ENCODE results near the gene KRTAP5-5.
"Not testable (repeated sequence)": the region's sequence is repeated elsewhere in the genome, so short reads cannot be mapped to it uniquely, and the experiment has no call there.

The KRTAP5-5 gene, protein sequence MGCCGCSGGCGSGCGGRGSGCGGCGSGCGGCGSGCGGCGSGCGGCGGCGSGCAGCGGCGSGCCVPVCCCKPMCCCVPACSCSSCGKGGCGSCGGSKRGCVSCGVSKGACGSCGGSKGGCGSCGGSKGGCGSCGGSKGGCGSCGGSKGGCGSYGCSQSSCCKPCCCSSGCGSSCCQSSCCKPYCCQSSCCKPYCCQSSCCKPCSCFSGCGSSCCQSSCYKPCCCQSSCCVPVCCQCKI

DNA sequence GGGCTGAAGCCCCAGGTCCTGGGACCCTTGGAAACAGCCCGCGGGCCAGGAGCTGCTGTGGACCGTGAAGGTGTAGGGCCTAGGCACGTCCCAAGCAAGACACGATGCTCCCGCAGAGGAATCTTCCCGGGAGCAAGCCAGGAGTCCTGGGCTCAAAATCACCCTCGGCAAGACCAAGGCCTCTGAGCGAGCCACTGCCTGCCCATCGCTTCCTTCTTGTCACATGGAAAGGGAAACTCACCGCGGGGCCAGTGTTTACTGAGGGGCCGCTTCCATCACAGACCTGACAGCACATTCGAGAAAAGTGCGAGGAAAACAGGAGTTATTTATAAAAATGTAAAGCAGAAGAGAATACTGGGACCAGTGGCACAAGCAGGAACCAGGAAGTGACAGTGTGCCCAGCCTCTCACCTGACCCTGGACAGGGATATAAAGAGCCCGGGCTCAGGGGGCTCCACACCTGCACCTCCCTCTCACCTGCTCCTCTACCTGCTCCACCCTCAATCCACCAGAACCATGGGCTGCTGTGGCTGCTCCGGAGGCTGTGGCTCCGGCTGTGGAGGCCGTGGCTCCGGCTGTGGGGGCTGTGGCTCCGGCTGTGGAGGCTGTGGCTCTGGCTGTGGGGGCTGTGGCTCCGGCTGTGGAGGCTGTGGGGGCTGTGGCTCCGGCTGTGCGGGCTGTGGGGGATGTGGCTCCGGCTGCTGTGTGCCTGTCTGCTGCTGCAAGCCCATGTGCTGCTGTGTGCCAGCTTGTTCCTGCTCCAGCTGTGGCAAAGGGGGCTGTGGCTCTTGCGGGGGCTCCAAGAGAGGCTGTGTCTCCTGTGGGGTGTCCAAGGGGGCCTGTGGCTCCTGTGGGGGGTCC is at the start of gene KRTAP5-5:
Gene KRTAP5-5 (plus strand): TSS at position 450 of the 860 bp plus-strand sequence. CDS start 66 bp downstream, at position 516.
- no peak for DNase-seq

DNA sequence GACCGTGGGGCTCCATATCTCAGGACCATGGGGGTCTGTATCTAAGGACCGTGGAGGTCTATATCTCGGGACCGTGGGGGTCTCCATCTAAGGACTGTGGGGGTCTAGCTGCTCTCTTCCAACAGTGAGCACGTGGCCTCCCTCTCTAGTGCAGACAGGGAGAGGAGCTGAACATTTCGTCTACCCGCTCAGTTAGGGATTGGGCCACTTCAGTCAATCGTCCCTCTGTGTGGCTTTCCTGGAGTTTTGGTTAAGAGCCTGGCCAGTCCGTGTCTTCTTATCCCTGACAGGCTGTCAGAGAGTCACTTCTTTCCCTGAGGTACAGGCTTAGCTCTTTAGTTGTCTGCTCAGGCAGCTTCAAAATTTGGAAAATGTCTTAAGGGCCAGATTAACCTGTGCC is 47.6 kb upstream of the KRTAP5-5 start:
- no peak for DNase-seq

DNA sequence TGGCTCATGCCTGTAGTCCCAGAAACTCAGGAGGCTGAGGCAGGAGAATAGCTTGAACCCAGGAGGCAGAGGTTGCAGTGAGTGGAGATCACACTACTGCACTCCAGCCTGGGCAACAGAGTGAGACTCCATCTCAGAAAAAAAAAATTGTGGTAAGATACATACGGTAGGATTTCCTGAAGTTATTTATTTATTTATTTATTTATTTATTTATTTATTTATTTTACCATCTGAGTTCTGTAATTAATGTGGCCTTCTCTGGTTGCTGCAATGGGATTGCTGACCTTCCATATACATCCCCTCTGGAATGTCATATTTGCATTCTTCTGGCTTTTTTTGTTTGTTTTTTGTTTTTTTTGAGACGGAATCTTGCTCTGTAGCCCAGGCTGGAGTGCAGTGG is 46.7 kb upstream of the KRTAP5-5 start:
- not testable (repeated sequence) for DNase-seq

DNA sequence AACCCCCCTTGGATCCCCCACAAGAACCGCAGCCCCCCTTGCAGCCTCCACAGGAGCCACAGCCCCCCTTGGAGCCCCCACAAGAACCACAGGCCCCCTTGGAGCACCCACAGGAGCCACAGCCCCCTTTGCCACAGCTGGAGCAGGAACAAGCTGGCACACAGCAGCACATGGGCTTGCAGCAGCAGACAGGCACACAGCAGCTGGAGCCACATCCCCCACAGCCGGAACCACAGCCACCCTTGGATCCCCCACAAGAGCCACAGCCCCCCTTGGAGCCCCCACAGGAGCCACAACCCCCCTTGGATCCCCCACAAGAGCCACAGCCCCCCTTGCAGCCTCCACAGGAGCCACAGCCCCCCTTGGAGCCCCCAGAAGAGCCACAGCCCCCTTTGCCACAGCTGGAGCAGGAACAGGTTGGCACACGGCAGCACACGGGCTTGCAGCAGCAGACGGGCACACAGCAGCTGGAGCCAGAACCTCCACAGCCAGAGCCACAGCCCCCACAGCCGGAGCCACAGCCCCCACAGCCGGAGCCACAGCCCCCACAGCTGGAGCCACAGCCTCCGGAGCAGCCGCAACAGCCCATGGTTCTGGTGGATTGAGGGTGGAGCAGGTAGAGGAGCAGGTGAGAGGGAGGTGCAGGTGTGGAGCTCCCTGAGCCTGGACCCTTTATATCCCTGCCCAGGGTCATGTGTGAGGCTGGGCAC is 44.8 kb upstream of the KRTAP5-5 start, which contains the start of gene KRTAP5-1:
Gene KRTAP5-1 (minus strand): TSS at position 623 of the 710 bp plus-strand sequence. CDS start 34 bp downstream, at position 589.
- DNase-seq: not testable (repeated sequence)

DNA sequence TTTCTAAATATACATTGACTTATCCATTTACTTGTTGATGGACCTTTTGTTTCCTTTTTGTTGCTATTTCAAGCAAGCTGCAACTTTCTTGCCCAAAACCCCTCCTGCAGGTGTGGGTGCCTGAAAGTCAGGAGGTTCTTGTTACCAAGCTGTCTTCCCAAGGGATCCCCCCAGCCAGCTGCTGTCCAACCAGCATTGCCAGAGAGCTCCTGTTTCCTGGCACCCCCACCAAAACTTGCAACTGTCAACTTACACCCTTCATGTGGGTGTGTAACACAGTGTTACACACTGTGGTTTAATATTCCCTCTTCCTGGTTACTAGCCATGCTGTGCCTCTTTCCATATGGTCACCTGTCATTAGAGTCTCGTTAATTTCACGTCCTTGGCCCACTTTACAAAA is 42.9 kb upstream of the KRTAP5-5 start:
- no peak for DNase-seq

DNA sequence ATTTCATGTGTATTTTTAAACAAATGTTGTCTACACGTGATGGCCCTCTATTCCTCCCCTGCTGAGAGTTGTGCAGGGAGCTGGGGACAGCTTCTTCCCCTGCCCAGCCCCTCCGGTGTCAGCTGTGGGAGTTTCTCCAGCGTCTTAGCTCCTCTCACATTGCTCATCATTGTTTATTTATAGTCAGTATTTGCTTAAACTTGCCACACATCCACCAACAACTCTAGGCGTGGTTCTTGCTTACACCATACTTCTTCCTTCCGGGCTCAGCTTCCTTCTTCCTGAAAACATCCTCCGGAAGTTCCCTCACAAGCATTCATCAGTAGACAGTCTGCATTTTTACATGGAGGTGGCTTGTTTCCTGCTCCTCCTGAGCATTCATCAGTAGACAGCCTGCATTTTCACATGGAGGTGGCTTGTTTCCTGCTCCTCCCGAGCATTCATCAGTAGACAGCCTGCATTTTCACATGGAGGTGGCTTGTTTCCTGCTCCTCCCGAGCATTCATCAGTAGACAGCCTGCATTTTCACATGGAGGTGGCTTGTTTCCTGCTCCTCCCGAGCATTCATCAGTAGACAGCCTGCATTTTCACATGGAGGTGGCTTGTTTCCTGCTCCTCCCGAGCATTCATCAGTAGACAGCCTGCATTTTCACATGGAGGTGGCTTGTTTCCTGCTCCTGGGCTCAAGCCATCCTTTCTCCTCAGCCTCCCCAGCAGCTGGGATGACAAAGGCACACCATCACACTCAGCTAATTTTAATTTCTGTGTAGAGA is 40.2 kb upstream of the KRTAP5-5 start:
- DNase-seq: not testable (repeated sequence)

DNA sequence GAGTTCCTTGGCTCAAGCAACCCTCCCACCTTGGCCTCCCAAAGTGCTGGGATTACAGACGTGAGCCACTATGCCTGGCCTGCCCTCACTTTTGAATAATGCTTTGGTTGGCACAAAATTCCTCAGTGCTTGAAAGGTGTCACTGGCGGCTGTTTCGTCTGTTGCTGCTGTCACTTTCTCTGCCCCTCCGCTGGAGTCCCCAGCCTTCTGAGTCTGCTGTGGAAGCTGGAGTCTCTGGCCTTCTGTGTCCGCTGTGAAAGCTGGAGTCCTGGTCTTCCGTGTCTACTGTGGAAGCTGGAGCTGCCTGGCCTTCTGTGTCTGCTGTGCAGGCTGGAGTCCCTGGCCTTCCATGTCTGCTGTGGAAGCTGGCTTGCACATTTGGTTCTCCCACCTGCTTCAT is 39.6 kb upstream of the KRTAP5-5 start:
- DNase-seq: no peak

DNA sequence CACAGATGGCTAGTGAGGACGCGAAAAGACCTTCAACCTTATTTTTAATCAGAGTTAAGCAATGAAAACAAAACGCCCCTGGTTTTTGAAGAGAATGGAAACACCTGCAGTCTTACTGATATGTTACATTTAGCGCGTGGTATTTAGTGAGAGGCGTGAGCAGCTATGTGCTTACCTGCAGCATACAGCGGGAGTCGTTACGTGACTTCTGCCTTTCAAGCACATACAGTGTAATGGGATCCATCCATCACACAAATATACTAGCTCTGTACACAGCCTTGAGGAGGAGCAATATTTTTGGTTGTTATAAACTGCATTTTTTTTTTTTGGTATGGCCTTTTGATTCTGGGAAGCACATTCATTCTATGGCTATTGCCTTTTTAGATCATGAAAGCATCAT is 36.9 kb upstream of the KRTAP5-5 start:
- DNase-seq: no peak

DNA sequence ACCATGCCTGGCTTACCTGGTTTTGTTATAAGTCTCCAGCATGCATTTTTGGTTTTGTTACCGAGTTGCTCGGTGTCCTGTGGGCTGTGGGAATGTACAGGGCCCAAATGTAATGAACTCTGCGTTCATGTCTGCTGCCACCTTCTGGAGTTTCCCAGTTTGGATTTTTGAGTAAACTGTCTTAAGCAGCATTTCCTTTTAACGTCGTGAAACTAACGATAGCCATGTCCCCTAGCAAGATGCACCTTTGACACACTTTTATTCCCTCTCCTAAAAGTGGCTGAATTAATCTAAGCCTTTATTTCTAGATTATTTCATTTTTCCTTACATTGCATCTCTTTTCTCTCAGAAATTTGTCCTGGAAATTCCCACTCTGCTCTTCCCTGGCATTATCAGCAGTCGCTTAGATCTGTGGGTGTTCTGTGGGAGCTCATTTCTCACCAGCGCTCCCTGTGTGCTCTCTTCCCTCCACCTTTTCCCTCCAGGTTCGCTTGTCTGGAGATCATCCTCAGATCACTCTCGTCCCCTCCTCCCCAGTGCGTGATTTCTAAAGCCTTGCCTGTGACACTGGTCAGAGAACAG is 33.5 kb upstream of the KRTAP5-5 start:
- not testable (repeated sequence) for DNase-seq

DNA sequence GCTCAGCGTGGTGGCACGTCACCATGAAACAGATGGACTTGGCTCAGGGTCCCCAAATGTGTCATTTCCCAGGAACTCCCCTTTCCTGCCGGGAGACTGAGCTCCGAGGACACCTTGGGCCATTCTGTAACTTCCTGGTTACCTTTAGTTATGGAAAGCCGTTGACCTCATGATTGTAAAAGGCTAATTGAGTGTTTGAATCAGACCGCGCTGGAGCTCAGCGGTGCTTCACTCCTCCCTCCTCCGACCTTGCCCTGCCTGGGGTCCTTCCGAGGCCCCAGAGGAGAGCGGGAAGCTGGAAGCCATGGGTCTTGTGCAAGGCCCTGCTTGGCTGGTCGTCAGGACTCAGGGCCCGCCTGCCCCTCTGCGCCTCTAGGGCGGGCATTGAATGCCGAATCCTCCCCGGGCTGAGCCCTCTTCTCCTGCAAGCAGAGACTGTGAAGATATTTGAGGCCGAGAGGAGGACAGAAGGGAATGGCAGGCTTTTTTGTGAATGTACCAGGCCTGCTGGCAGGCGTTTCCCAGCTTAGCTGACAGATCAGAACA is 32.9 kb upstream of the KRTAP5-5 start:
- not testable (repeated sequence) for DNase-seq

DNA sequence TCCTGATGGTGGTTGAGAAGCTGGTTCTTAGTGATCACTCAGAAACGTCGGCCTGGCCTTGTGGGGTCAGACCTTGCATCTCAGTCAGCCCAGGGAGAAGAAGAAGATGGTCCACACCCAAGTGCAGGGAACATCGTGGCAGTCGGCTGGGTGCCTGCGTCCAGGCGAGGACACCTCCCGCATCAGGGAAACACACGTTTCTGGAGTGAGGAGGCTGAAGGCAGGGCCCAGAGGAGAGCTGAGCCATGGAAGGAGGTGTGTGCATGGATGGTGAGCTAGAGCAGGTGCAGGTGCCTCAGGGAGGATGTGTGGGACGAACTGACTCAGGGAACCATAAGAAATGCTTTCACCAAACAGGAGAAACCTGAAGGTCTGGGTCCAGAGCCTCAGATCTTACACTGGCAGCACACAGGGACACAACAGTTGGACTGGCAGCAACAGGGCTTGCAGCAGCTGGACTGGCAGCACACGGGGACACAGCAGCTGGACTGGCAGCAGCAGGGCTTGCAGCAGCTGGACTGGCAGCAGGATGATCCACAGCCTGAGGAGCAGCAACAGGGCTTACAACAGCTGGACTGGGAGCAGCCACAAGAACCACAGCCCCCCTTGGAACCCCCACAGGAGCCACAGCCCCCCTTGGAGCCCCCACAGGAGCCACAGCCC is 32.1 kb upstream of the KRTAP5-5 start:
- DNase-seq: no peak

DNA sequence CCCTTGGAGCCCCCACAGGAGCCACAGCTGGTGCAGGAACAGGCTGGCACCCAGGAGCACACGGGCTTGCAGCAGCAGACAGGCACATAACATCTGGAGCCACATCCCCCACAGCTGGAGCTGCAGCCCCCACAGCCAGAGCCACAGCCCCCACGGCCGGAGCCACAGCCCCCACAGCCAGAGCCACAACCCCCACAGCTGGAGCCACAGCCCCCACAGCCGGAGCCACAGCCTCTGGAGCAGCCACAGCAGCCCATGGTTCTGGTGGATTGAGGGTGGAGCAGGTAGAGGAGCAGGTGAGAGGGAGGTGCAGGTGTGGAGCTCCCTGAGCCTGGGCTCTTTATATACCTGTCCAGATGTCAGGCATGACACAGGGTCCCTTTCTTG is 31.6 kb upstream of the KRTAP5-5 start, which contains the start of gene KRTAP5-2:
Gene KRTAP5-2 (minus strand): TSS at position 301 of the 387 bp plus-strand sequence. CDS start 44 bp downstream, at position 257.
- no peak for DNase-seq

DNA sequence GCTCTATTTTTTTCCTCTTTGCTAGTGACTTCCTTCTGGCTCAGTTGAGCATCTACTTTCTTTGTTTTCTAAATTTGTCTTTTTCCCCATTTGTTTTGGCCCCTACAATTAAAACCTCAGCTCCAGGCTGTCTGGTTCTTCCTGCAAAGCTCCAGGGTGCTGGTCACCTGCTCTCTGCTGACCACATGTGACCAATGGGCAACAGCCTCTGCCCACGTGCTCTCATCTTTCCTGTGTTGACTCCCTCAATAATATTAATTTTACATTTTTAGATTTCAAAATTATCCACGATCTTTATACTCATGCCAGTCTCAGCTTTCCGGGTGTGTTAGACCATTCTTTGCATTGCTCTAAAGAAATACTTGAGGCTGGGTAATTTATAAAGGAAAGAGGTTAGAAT is 31.2 kb upstream of the KRTAP5-5 start:
- not testable (repeated sequence) for DNase-seq

DNA sequence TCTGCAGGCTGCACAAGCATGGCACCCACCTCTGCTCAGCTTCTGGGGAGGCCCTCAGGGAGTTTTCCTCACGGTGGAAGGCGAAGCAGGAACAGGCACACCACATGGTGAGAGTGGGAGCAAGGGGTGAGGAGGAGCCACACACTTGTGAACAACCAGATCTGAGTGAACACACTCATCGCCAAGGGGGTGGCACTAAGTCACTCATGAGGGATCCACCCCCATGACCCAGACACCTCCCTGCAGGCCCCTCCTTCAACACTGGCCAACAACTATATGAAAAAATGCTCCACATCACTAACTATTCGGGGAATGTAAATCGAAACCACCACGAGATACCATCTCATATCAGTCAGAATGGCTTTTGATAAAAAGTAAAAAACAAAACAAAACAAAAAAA is 30.8 kb upstream of the KRTAP5-5 start:
- no peak for DNase-seq

DNA sequence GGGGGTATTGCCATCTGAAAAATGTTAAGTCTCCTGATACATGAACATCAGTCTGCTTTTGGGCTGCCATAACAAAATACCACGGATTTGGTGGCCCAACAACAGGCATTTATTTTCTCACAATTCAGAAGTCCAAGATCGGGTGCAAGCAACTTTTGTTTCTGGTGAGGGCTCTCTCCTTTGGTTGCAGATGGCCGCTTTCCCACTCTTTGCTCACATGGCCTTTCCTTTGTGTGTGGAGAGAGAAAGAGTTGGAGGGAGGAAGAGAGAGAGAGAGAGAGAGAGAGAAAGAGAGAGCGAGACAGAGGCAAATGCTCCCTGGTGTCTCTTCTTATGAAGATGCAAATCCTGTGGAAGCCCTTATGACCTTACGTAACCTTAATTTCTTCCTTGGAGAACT is 28.9 kb upstream of the KRTAP5-5 start:
- no peak for DNase-seq

DNA sequence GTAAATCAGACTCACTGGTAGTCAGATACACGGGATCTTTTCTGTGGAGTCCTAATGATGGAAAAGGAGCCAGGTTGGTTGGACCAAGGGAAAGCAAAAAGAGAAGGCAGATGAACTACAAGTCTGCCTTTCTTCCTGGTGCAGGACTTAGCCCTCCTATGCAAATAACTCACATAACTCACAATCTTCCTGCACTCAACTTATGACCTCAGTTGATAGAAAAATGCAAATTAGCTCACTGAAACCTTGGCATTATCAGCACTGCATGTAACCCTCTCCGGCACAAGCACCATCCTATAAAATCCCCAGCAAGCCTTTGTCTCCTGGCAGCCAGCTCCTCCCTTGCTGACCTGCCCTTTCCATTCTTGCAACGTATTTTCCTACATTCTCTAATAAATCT is 27.9 kb upstream of the KRTAP5-5 start:
- DNase-seq: not testable (repeated sequence)

DNA sequence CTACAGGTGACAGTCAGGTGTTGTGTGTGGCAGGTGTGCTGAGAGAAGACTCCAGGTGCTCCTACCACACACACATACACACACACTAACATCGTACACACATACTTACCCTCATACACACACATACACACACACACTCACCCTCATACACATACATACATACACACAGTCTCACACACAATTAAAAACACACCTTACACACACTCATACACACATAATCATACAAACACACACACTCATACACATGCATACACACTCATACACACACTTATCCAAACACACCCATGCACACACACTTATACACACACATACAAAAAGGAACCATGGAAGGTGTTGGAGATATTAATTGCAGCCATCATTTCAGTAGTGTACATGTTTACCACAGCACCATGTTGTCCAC is 25.9 kb upstream of the KRTAP5-5 start:
- no peak for DNase-seq

DNA sequence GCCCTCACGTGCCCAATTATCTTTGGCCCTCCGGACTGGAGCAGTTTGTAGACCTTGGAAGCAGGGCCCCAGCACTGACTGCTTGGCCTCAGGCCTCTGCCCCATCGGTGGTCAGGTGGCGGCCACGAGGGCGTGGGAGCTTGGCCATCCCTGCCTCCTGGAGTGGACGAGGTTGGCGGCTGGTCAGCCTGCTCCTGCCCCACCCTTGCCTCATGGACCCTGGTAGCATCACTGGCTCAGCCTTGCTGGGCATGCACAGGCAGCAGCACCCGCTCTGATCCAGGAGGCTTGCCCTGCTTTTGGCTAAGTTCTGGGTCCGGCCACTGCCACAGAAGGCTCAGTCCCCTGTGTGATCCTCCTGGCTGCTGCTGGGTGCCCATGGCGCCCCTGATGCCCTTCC is 25.4 kb upstream of the KRTAP5-5 start:
- DNase-seq: no peak

DNA sequence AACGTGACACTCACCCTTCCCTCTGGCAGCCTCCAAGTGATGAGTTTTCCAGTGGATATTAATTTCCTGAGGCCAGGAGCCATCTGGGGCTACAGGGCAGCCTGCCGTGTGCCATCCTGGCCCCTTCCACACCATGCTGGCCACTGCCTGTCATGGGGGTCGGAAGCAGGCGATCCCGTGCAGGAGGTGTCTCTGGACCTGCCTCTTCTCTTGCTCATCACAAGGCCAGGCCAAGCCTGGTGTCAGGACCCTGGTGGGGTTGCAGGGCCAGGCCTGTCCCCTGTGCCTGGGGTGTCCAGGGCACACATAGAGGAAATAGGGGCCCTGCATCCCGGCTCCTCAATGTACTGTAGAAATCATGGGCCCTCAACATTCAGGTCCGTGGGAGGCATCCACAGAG is 24.9 kb upstream of the KRTAP5-5 start:
- no peak for DNase-seq

DNA sequence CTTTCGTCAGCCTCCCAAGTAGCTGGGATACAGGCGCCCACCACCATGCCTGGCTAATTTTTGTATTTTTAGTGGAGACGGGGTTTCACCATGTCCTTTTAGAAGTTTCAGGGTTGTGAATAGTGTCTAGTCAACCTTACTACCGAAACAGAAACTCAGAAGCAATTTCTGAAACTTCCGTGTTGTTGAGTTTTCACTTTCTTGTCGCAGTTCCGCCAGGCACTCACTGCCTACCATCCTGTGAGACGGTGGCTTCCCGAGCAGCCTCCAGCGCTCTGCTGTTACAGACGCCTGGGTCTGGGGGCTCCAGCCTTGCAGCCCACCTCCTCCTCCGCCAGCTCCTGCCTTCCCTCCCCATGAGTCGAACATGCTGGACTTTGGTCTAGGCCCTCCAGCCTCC is 23.7 kb upstream of the KRTAP5-5 start:
- not testable (repeated sequence) for DNase-seq

DNA sequence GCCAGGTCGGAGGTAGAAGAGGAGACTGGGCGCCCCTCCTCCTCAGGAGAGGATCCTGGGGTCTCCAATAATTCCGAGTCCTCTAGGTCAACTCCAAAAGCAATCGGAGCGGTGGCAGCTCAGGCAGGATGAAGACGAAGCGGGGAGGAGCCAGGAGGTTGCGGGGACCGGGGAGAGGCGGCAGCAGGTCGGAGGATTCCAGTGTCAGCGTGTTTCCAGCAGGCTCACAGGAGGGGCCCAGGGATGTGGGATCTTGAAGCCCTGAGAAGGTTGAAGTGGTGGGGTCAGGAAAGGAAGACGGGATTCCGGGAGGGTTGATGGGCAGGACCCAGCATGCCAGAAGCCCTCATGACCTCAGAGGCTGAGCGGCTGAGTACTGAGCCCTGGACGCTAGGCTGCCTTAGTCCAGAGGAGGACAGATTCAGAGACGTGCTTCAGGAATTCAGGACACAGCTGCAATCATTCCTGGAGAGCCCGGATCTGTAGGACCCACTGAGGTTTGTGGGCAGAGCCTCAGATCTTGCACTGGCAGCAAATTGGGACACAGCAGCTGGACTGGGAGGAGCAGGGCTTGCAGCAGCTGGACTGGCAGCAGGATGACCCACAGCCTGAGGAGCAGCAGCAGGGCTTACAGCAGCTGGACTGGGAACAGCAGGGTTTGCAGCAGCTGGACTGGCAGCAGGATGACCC is 22.3 kb upstream of the KRTAP5-5 start:
- not testable (repeated sequence) for DNase-seq

All from DMS79 (cell line).